ENCODE results near the gene SSB.
"Not testable (repeated sequence)": the region's sequence is repeated elsewhere in the genome, so short reads cannot be mapped to it uniquely, and the experiment has no call there.

SSB gene

GRCh38 chr2:169798718-169799592, at the start of gene SSB:
TSS of gene SSB (plus strand) at chr2:169798871. CDS start at chr2:169800961, 2,090 bp downstream.
- DNase-seq, result peak; percentile 95

- no peak for DNase-seq
These were observed 45.9 kb upstream of the SSB start for GRCh38 chr2:169752752-169753151.

GRCh38 chr2:169755083-169755870, 43.4 kb upstream of the SSB start:
- DNase-seq, result no peak

- DNase-seq, result no peak
These were observed 42.3 kb upstream of the SSB start for GRCh38 chr2:169756342-169756741.

GRCh38 chr2:169757356-169757755, 41.3 kb upstream of the SSB start:
- DNase-seq, result no peak

GRCh38 chr2:169757778-169758177, 40.9 kb upstream of the SSB start:
- no peak for DNase-seq

- no peak for DNase-seq
These were observed 38.7 kb upstream of the SSB start for GRCh38 chr2:169759987-169760386.

- DNase-seq, result not testable (repeated sequence)
These were observed 37.9 kb upstream of the SSB start for GRCh38 chr2:169760798-169761197.

- DNase-seq, result no peak
These were observed 37.3 kb upstream of the SSB start for GRCh38 chr2:169761251-169761969.

- DNase-seq, result no peak
These were observed 36.7 kb upstream of the SSB start for GRCh38 chr2:169761970-169762292.

GRCh38 chr2:169765523-169765922, 33.1 kb upstream of the SSB start:
- no peak for DNase-seq

- peak; percentile 75 for DNase-seq
These were observed 31.3 kb upstream of the SSB start for GRCh38 chr2:169767243-169767888.

GRCh38 chr2:169768262-169768995, 30.2 kb upstream of the SSB start:
- DNase-seq, result no peak

GRCh38 chr2:169771021-169771420, 27.6 kb upstream of the SSB start:
- DNase-seq, result no peak

GRCh38 chr2:169771612-169772011, 27.1 kb upstream of the SSB start:
- no peak for DNase-seq

- no peak for DNase-seq
These were observed 26.0 kb upstream of the SSB start for GRCh38 chr2:169772651-169773050.

- no peak for DNase-seq
These were observed 23.3 kb upstream of the SSB start for GRCh38 chr2:169775354-169775753.

- peak; percentile 65 for DNase-seq
These were observed 22.9 kb upstream of the SSB start for GRCh38 chr2:169775765-169776164.

- DNase-seq, result no peak
These were observed 22.4 kb upstream of the SSB start for GRCh38 chr2:169776252-169776761.

GRCh38 chr2:169778446-169778845, 20.2 kb upstream of the SSB start:
- DNase-seq, result no peak

GRCh38 chr2:169781249-169782013, 17.2 kb upstream of the SSB start:
- no peak for DNase-seq
